OCI-LY7 (cell line): Measurements from ENCODE around the gene DIPK1B.

ENCODE experiments used
- EZH2phosphoT487 ChIP-seq: fragments of 200-600 bp; sonication (generic); IDR thresholded peaks from 2 replicates; pipeline ENCODE4 v1.6.1; 2018; ENCODE audit warnings: low read depth, borderline replicate concordance, mild to moderate bottlenecking, mixed run types, antibody characterized with exemption, low read length, moderate library complexity, mixed read lengths
- TF ChIP-seq, protein P1 (sequence below): fragments of 200-600 bp; sonication (generic); conservative IDR thresholded peaks from 2 replicates; pipeline ENCODE4 v1.5.1; 2014; ENCODE audit warnings: mild to moderate bottlenecking, antibody characterized with exemption, low read length, moderate library complexity, mixed read lengths

DNA sequence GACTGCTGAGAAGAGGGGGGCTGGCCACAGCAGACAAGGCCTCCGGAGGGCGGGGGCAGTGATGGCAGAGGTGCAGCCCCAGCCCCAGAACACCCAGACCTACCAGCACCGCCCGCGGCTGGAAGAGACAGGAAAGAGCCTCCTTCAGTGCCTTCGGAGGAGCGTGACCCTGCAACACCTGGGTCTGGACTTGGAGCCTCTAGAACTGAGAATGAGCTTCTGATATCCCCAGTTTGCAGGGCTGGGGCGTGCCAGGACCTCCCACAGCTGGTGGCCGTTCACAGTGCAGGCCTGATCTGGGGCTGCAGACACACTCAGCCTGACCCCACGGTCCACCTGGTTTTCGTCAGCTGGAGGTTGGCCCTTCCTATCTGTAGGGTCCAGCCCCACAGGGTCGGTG lies 21.2 kb downstream of the DIPK1B start:
- TF ChIP-seq, protein P1, sequence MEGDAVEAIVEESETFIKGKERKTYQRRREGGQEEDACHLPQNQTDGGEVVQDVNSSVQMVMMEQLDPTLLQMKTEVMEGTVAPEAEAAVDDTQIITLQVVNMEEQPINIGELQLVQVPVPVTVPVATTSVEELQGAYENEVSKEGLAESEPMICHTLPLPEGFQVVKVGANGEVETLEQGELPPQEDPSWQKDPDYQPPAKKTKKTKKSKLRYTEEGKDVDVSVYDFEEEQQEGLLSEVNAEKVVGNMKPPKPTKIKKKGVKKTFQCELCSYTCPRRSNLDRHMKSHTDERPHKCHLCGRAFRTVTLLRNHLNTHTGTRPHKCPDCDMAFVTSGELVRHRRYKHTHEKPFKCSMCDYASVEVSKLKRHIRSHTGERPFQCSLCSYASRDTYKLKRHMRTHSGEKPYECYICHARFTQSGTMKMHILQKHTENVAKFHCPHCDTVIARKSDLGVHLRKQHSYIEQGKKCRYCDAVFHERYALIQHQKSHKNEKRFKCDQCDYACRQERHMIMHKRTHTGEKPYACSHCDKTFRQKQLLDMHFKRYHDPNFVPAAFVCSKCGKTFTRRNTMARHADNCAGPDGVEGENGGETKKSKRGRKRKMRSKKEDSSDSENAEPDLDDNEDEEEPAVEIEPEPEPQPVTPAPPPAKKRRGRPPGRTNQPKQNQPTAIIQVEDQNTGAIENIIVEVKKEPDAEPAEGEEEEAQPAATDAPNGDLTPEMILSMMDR: no peak
- no peak for TF ChIP-seq EZH2phosphoT487
